ENCODE results near the gene ELMO1.
A peak's percentile ranks its signal among the peaks of the same experiment; 100 is the strongest.

ELMO1 gene

DNA sequence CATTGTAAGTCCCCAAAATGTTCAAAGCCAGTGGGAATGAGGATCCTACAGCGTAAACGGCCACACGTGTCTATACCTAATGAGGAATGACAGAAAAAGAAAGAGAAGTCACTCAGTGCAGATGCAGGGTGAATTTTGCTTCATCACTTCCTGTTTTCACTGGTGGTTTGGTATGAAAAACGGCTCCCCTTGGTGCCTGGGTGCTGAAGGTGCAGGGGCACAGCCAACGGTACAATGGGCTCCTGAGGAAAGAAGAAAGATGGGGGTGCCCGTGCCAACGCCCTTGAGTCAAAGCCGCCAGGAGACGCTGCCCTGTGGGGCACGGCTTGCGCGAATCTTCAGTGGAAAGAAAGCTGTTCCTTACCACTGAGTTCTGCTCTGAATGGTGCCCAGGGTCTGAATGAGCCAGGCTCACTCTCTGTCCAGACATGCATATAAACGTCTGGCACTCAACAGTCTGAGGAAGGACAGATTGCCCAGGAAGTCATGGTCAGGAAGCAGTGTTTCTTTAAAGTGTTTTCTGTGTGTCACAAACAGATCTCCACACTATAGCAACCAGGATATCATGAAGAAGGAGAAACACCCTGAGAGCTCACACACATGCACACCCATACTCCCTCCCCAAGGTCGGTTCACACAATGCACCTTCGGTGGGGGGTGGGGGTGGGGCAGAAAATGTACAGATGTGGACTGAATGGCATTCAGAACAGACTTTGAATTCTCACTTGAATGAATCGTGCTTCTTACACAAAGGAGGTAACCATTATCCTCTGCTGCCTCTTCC lies 105.8 kb downstream of the ELMO1 start:
- DNase-seq = peak; percentile 76

DNA sequence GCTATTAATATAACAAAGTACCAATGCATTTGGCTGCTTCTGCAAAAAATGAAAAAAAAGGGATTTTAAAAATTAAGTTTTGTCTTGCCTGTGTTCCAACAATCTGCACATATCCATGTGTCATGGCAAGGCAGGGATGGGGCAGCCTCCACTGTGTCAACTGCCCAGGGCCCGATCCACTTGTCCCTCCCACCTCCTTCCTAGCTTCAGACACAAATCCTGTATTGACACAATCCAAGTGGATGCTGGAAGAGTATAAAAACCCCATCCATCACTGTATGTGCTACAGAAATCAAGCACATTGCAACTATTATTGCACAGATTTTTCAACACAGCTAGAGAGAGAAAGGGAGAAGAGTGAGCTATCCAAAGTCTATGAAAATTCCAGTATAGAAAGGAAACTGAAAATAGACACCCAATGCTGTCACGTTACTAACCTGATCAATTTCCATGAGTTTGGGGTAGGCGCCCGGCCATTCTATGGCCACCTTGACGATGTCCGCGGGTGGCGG lies 106.4 kb downstream of the ELMO1 start:
- no peak for DNase-seq

DNA sequence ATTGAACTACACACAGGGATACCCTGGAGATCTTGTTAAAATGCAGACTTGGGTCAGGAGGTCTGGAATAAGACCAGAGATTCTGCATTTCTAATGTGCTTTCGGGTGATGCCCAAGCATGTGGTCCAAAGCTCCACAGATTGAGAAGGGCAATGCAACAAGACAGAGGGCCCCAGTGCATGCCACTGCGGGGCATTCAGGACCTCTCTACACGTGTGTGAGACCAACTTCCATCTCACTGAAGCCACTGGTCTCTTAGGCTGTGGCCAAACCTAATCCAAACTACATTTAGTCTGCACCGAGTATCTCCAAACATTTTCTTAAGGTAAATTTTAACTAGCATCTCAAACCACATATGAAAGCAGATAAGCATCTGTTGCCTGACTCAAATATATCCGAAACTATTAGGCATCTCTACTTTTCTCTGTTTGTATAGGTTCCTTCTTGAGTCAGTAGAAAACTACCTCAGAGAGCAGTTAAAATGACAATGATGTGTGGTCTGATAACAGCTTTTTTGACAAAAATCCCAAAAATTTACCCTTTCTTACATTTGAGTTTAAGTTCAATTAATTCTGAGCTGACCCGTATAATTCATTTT lies 107.5 kb downstream of the ELMO1 start:
- no peak for DNase-seq

GRCh38 chr7:37338966-37339365 lies 109.7 kb downstream of the ELMO1 start:
- DNase-seq = no peak

DNA sequence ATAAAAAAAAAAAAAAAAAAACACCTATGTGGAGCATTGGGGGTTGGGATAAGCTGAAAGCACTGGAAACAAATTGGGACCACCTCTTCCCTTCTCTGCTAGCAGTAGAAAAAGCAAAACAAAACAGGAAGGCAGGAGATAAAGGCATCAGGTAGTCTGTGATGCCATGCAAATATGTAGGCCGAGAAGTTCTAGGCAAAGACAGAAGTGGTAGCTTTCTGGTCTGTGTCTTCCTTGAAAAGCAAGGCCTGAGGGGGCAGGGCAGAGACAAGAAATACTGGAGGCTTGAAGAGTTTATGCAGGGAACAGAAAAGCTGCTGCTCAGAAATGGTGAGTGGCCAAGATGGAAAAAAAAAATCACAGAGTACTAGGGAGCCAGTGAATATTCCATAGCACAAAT lies 111.1 kb downstream of the ELMO1 start:
- no peak for DNase-seq

- DNase-seq = peak; percentile 56
Measured at GRCh38 chr7:37336259-37336658, 112.4 kb downstream of the ELMO1 start.

- DNase-seq = no peak
Measured at GRCh38 chr7:37333075-37333474, 115.6 kb downstream of the ELMO1 start.

- DNase-seq = no peak
Measured at GRCh38 chr7:37332243-37333016, 116.2 kb downstream of the ELMO1 start.

DNA sequence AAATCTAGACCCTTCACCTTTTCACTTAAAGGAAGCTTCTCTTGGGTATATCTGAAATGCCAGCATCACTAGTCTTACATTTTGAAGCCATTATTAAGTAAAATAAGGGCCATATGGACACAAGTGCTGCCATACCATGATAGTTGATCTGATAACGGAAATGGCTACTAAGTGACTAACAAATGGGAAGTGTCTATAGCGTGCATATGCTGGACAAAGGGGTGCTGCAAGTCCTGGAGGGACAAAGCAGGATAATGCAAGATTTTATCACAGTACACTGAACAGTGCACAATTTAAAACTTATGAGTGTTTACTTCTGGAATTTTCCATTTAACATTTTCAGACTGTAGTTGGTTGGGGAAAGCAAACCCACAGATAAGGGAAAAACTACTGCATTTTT lies 117.9 kb downstream of the ELMO1 start:
- no peak for DNase-seq

GRCh38 chr7:37329940-37330339 lies 118.7 kb downstream of the ELMO1 start:
- no peak for DNase-seq

DNA sequence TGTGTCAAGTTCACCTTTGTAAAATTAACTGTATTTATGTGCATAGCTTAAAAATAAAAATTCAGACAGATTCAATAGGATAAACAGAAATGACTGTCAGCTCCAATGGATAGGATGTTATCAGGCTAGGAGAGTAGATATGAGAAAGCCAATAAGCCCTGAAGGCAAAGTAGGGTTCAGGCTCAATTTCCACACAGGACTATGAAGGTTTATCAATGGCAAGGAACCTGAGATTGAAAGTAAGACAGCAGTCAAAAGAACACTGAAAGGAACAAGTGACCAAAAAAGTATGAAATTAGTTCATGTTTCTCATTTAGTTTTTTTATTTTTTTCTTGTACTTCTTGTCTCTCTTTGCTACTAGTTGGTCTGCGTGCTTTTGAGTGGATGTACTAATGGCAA lies 121.4 kb downstream of the ELMO1 start:
- DNase-seq = no peak

- DNase-seq = no peak
Measured at GRCh38 chr7:37323966-37324365, 124.7 kb downstream of the ELMO1 start.

GRCh38 chr7:37322831-37323230 lies 125.8 kb downstream of the ELMO1 start:
- no peak for DNase-seq

DNA sequence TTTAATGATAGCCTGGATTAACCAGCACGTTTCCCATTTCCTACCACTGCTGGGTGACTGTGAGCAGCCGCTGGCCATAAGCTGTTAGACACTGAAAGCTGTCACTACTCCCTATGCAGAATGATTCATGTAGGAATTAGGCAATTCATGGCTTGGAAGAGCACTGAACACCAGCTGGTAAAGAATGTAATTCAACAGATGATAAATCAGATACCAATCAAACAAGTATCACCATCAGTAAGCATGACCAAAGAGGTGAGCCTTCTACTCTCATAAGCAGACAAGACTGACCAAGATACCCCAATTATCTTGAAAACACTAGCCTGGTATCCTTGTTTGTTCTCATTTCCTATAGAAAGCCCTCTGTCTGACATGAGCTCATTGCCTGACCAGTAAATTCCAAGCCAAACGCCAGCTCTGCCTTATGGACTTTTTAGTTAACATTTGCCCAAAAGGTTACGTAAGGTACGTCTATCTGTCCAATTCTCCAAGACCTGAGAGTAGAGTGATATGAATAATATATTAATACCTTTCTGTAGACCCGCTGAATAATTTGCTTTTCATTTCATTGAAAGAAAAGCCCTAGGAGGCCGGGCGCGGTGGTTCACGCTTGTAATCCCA lies 127.7 kb downstream of the ELMO1 start:
- DNase-seq = no peak

GRCh38 chr7:37320140-37320847 lies 128.4 kb downstream of the ELMO1 start:
- DNase-seq = no peak

GRCh38 chr7:37318541-37318940 lies 130.1 kb downstream of the ELMO1 start:
- DNase-seq = no peak

GRCh38 chr7:37315772-37316715 lies 132.6 kb downstream of the ELMO1 start:
- no peak for DNase-seq

GRCh38 chr7:37312608-37313007 lies 136.1 kb downstream of the ELMO1 start:
- no peak for DNase-seq

GRCh38 chr7:37311355-37311754 lies 137.3 kb downstream of the ELMO1 start:
- DNase-seq = peak; percentile 48

- no peak for DNase-seq
Measured at GRCh38 chr7:37310327-37311080, 138.2 kb downstream of the ELMO1 start.

DNA sequence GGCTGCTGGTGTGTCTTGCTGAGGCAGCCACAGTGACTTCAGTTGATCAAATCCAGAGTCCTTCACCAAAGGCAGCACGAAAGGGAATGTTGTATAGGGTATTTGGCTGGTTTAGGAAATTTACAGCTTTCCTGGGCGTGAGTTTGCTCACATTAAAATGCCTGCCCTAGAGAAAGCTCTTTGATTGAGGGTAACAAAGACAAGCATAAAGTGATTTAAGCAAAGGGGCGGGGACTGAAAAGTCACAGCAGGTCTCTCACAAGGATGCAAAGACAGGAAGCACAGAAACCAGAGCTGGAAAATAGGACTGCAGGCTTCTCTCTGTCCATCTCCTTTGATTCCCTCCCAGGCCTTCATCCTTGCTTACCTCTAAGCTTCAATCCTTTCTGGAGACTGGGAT lies 139.2 kb downstream of the ELMO1 start:
- DNase-seq = no peak
